ENCODE measurements around the gene U2SURP. TPM values are rescaled to one million over a fixed set of nuclear protein-coding genes. Genes with fewer than 3 reads are reported as not detected.

Gene U2SURP
- total RNA-seq, 4 donors from 2014 or later = 92.4 to 104 (median 95.6) TPM

GRCh38 chr3:142963516-142964448, 37.6 kb upstream of the U2SURP start, which contains the start of gene PAQR9:
TSS of gene PAQR9 (minus strand) at chr3:142963674. CDS start at chr3:142963336, 338 bp downstream.
- H3K27me3 ChIP-seq = peaks cover 0 to 64% of the 10 kb centered on the region in 2 donors
- H3K9me3 ChIP-seq = no peaks in the 10 kb centered on the region

GRCh38 chr3:142965581-142965980, 35.8 kb upstream of the U2SURP start:
- TF ChIP-seq CTCF (IDR thresholded peaks at IDR 0.05) (no peak), EP300 (IDR thresholded peaks at IDR 0.05) (no peak), POLR2A (IDR thresholded peaks at IDR 0.05) (no peak)
- WGBS, 2 donors = 69 to 81% methylated on average over 3 of the region's 3 CpGs
- peaks cover 0 to 54% of the 10 kb centered on the region in 2 donors for H3K27me3 ChIP-seq
- no peak for DNase-seq (ENCODE audit: low spot score in 2 of 2)
- no peaks in the 10 kb centered on the region for H3K36me3 ChIP-seq
- H3K27ac ChIP-seq = no peak overlapping the region
- peaks cover 0 to 9% (median 0%) of the 10 kb centered on the region in 4 donors for H3K4me1 ChIP-seq
- no peaks in the 10 kb centered on the region for H3K9me3 ChIP-seq
- no peak overlapping the region for H3K4me3 ChIP-seq

More at GRCh38 chr3:142963516-142964448, 37.6 kb upstream of the U2SURP start, which contains the start of gene PAQR9:
- Histone ChIP-seq H3K4me3 (peak within 1 kb of the TSS; percentile 22 to 60 (median 39)), H3K27ac (no peak within 1 kb of the TSS), H3K36me3 (no peaks in the 10 kb centered on the region), H3K4me1 (peaks cover 0 to 9% (median 0%) of the 10 kb centered on the region in 4 donors)
- no peak for DNase-seq (ENCODE audit: low spot score in 2 of 2)
- TF ChIP-seq EP300 (IDR thresholded peaks at IDR 0.05) (no peak), POLR2A (IDR thresholded peaks at IDR 0.05) (no peak), CTCF (IDR thresholded peaks at IDR 0.05) (no peak)
- WGBS, 2 donors = 2% methylated on average over 30 to 92 of the region's 117 CpGs

GRCh38 chr3:142966808-142967207, 34.6 kb upstream of the U2SURP start:
- Histone ChIP-seq H3K4me1 (peaks cover 0 to 9% (median 0%) of the 10 kb centered on the region in 4 donors), H3K27ac (no peak overlapping the region), H3K9me3 (no peaks in the 10 kb centered on the region), H3K27me3 (peaks cover 0 to 43% of the 10 kb centered on the region in 2 donors), H3K36me3 (no peaks in the 10 kb centered on the region), H3K4me3 (no peak overlapping the region)
- TF ChIP-seq CTCF (IDR thresholded peaks at IDR 0.05) = no peak
- no peak for TF ChIP-seq POLR2A (IDR thresholded peaks at IDR 0.05)
- TF ChIP-seq EP300 (IDR thresholded peaks at IDR 0.05) = no peak
- no peak for DNase-seq (ENCODE audit: low spot score in 2 of 2)
- 91 to 92% methylated on average over 2 of the region's 2 CpGs for WGBS, 2 donors

- TF ChIP-seq EP300 (IDR thresholded peaks at IDR 0.05) (no peak), POLR2A (IDR thresholded peaks at IDR 0.05) (no peak), CTCF (IDR thresholded peaks at IDR 0.05) (no peak)
- Histone ChIP-seq H3K27me3 (peaks cover 0 to 30% of the 10 kb centered on the region in 2 donors), H3K36me3 (no peaks in the 10 kb centered on the region), H3K27ac (no peak overlapping the region), H3K4me3 (no peak overlapping the region), H3K4me1 (peaks cover 0 to 9% (median 0%) of the 10 kb centered on the region in 4 donors), H3K9me3 (no peaks in the 10 kb centered on the region)
- no peak for DNase-seq (ENCODE audit: low spot score in 2 of 2)
- 77 to 81% methylated on average over 4 of the region's 4 CpGs for WGBS, 2 donors
These were observed 32.9 kb upstream of the U2SURP start for GRCh38 chr3:142968319-142969025.
